Activated CD4-positive, alpha-beta T cell treated with anti-CD3 and anti-CD28 coated beads, Interleukin-2, amount 50 U/mL, for 24 hours (primary cell): ENCODE measurements around the gene CXorf49B.

ENCODE experiments used
- DNase-seq, 2 donors: peaks; one replicate each; pipeline ENCODE4 v3.0.0-alpha.2; 2020; ENCODE audit warnings: low read depth in 1 of 2, low spot score in 1 of 2

CXorf49B gene

GRCh38 chrX:71815121-71815905, 52.2 kb downstream of the CXorf49B start:
- DNase-seq, result no peak

GRCh38 chrX:71815906-71816156, 52.7 kb downstream of the CXorf49B start:
- no peak for DNase-seq
